Panc1 (cell line): ENCODE measurements around the gene SUGP1.

Experiments
- REST ChIP-seq, 2 experiments: IDR thresholded peaks; 2 replicates each; pipeline ENCODE4 v1.6.1; 2011 to 2012; ENCODE audit warnings: low read depth in 2 of 2, control low read depth in 1 of 2, low read length in 1 of 2, mild to moderate bottlenecking in 1 of 2, moderate library complexity in 1 of 2; ENCODE audit not compliant: insufficient read depth in 1 of 2
- TCF7L2 ChIP-seq: IDR thresholded peaks from 2 replicates; pipeline ENCODE4 v1.6.1; 2011; ENCODE audit warnings: mild to moderate bottlenecking, low read depth, low read length, inconsistent platforms
- TF ChIP-seq, protein P1 (sequence below): fragments of 450-650 bp; IDR thresholded peaks from 2 replicates; pipeline ENCODE4 v1.5.1; 2017; ENCODE audit warnings: mild to moderate bottlenecking

GRCh38 chr19:19356901-19357566 lies 36.7 kb upstream of the SUGP1 start:
- TF ChIP-seq REST (IDR thresholded peaks at IDR 0.05; ENCODE audit: insufficient read depth in 1 of 2, low read depth in 2 of 2, low read length in 1 of 2) (no peak), TCF7L2 (no peak)
- TF ChIP-seq, protein P1, sequence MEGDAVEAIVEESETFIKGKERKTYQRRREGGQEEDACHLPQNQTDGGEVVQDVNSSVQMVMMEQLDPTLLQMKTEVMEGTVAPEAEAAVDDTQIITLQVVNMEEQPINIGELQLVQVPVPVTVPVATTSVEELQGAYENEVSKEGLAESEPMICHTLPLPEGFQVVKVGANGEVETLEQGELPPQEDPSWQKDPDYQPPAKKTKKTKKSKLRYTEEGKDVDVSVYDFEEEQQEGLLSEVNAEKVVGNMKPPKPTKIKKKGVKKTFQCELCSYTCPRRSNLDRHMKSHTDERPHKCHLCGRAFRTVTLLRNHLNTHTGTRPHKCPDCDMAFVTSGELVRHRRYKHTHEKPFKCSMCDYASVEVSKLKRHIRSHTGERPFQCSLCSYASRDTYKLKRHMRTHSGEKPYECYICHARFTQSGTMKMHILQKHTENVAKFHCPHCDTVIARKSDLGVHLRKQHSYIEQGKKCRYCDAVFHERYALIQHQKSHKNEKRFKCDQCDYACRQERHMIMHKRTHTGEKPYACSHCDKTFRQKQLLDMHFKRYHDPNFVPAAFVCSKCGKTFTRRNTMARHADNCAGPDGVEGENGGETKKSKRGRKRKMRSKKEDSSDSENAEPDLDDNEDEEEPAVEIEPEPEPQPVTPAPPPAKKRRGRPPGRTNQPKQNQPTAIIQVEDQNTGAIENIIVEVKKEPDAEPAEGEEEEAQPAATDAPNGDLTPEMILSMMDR: no peak
